ENCODE results near the gene HNRNPA1. TPM values are rescaled to one million over a fixed set of nuclear protein-coding genes. Genes with fewer than 3 reads are reported as not detected.
A peak's percentile ranks its signal among the peaks of the same experiment; 100 is the strongest.

The HNRNPA1 gene
- total and polyA plus RNA-seq, 2 of the 4 experiments (the other 2 are of a cell fraction) = 747 to 1,409 TPM

- Histone ChIP-seq H3K4me3 (ENCODE audit: insufficient read depth, low read depth, low read length) (peak within 1 kb of the TSS; percentile 78), H3K4me2 (ENCODE audit: low read depth, low read length) (peak within 1 kb of the TSS; percentile 77), H3K9ac (ENCODE audit: low read depth, low read length) (peak within 1 kb of the TSS; percentile 98), H2AFZ (replicated peaks; ENCODE audit: low read length, poor library complexity) (peak within 1 kb of the TSS; percentile 96), H2AK5ac (ENCODE audit: low read depth, low read length) (peak within 1 kb of the TSS; percentile 93), H4K20me1 (ENCODE audit: insufficient read depth, low read length) (0 out of 2 replicates have a peak, but pooled peaks cover 2% of the 10 kb centered on the region), H3K23ac (ENCODE audit: low read depth, low read length) (peak within 1 kb of the TSS; percentile 96), H2AK9ac (replicated peaks; ENCODE audit: low read depth, low read length, poor library complexity) (peak within 1 kb of the TSS; percentile 97), H3K79me1 (ENCODE audit: low read depth in 1 of 2, low read length in 2 of 2) (peaks cover 5 to 31% of the 10 kb centered on the region in 2 experiments; a peak in 3 of 4 replicates), H2BK5ac (ENCODE audit: low read depth, low read length, poor library complexity, severe bottlenecking) (peak within 1 kb of the TSS; percentile 92), H2BK20ac (ENCODE audit: low read depth, low read length) (peak within 1 kb of the TSS; percentile 63), H3K56ac (ENCODE audit: extremely low read depth, insufficient read depth, low read length) (peak within 1 kb of the TSS; percentile 95), H3K18ac (ENCODE audit: low read depth, low read length) (peak within 1 kb of the TSS; percentile 74), H3K9me3 (ENCODE audit: control insufficient read depth, insufficient read depth, low read length) (no peaks in the 10 kb centered on the region), H3K27me3 (ENCODE audit: control insufficient read depth, insufficient read depth, low read length) (no peaks in the 10 kb centered on the region), H4K91ac (ENCODE audit: insufficient read depth, low read depth, low read length) (peak within 1 kb of the TSS; percentile 86), H2BK15ac (ENCODE audit: low read depth, low read length) (peak within 1 kb of the TSS; percentile 31; the same call in 1 of the 3 replicates), H4K8ac (ENCODE audit: low read depth in 2 of 2, low read length in 2 of 2) (peak within 1 kb of the TSS; percentile 89 to 99), H3K36me3 (ENCODE audit: control insufficient read depth, insufficient read depth, low read length) (0 out of 2 replicates have a peak, but pooled peaks cover 3% of the 10 kb centered on the region), H4K5ac (ENCODE audit: low read depth, low read length) (peak within 1 kb of the TSS; percentile 95), H3K4ac (ENCODE audit: low read depth, low read length) (peak within 1 kb of the TSS; percentile 96), H3K9me1 (ENCODE audit: insufficient read depth, low read length) (peaks cover 3% of the 10 kb centered on the region; the same call in 1 of the 2 replicates), H3K14ac (replicated peaks; ENCODE audit: low read depth, low read length) (peak within 1 kb of the TSS; percentile 98), H3K4me1 (ENCODE audit: control insufficient read depth, insufficient read depth, low read length) (peaks cover 3% of the 10 kb centered on the region), H2BK120ac (ENCODE audit: low read depth, low read length) (peak within 1 kb of the TSS; percentile 84), H3K27ac (ENCODE audit: insufficient read depth, low read length) (peak within 1 kb of the TSS; percentile 95)
- intact Hi-C loops (cut with micrococcal nuclease) = loop anchor here (1.0 kb wide), 2 partner anchors 45 to 105 kb away; partner anchors contain the start of genes CBX5 and HNRNPA1
- in situ Hi-C loops (cut with MboI; ENCODE audit: low sequenced_read_pairs) = no loop called here
- ChIA-PET POLR2A (ENCODE audit: unreplicated experiment) (interaction anchor here (0.5 to 1.4 kb wide), 7 partner anchors 13 to 440 kb away, joined by 3 to 7 read pairs (median 4); no protein-coding TSS in a partner anchor), CTCF (interaction anchor here (0.6 to 2.5 kb wide), 14 partner anchors 9 to 104 kb away, joined by 3 to 16 read pairs (median 3); no protein-coding TSS in a partner anchor)
- BruUV-seq (replicated peaks) = no TSS peak
- dilution Hi-C loops (cut with HindIII; ENCODE audit: low sequenced_read_pairs, unreplicated experiment) = no loop called here
- ATAC-seq (ENCODE audit: low read depth) (peak; percentile 96), DNase-seq (peak; percentile 100)
- 0% methylated on average over 7 of the region's 34 CpGs; no CpG with 5 or more reads in 1 of the 2 experiments for WGBS, 2 experiments (ENCODE audit: extremely low coverage in 2 of 2, insufficient read length in 1 of 2)
- TF ChIP-seq RCOR1 (IDR thresholded peaks at IDR 0.05; ENCODE audit: insufficient replicate concordance, low read length) = no peak
- TF ChIP-seq CHD1 (IDR thresholded peaks at IDR 0.05; ENCODE audit: low read depth, low read length) = peak; percentile 66; the same call in 1 of the 2 replicates
- TF ChIP-seq NFE2L2 (IDR thresholded peaks at IDR 0.05; ENCODE audit: low read depth, low read length) = no peak
- peak; percentile 97 for TF ChIP-seq POLR2A (IDR thresholded peaks at IDR 0.05; ENCODE audit: low read depth, low read length)
- peak; percentile 94 for TF ChIP-seq USF2 (IDR thresholded peaks at IDR 0.05; ENCODE audit: low read depth, low read length)
- TF ChIP-seq FOS (IDR thresholded peaks at IDR 0.05; ENCODE audit: low read depth, low read length) = peak; percentile 51; the same call in 1 of the 2 replicates
- 0 out of 2 replicates have a peak, but pooled peaks have one; percentile 2 for TF ChIP-seq MXI1 (IDR thresholded peaks at IDR 0.05; ENCODE audit: borderline replicate concordance, low read depth, low read length)
- peak; percentile 49 for TF ChIP-seq SMC3 (IDR thresholded peaks at IDR 0.05; ENCODE audit: low read depth, low read length)
- TF ChIP-seq MAFK (IDR thresholded peaks at IDR 0.05; ENCODE audit: low read depth, low read length) = no peak
- TF ChIP-seq RFX5 (IDR thresholded peaks at IDR 0.05; ENCODE audit: low read depth, low read length) = peak; percentile 46; the same call in 1 of the 2 replicates
- peak; percentile 90 for TF ChIP-seq CTCF (conservative IDR thresholded peaks at IDR 0.05; ENCODE audit: low read depth, low read length)
- TF ChIP-seq ELK1 (IDR thresholded peaks at IDR 0.05; ENCODE audit: borderline replicate concordance, low read depth, low read length) = no peak
Measured at GRCh38 chr12:54324617-54325441, 44.3 kb downstream of the HNRNPA1 start, which contains the start of gene COPZ1. TSS of gene COPZ1 (plus strand) at chr12:54325131. CDS start at chr12:54325164, 33 bp downstream.

Measured in IMR-90 (cell line).